Raji (cell line): ENCODE data around the gene NEB.

Source experiments
- POLR2A ChIP-seq: IDR thresholded peaks from 2 replicates; pipeline ENCODE4 v1.6.1; 2011; ENCODE audit warnings: low read depth, low read length, control low read depth; ENCODE audit not compliant: insufficient read depth

NEB gene

DNA sequence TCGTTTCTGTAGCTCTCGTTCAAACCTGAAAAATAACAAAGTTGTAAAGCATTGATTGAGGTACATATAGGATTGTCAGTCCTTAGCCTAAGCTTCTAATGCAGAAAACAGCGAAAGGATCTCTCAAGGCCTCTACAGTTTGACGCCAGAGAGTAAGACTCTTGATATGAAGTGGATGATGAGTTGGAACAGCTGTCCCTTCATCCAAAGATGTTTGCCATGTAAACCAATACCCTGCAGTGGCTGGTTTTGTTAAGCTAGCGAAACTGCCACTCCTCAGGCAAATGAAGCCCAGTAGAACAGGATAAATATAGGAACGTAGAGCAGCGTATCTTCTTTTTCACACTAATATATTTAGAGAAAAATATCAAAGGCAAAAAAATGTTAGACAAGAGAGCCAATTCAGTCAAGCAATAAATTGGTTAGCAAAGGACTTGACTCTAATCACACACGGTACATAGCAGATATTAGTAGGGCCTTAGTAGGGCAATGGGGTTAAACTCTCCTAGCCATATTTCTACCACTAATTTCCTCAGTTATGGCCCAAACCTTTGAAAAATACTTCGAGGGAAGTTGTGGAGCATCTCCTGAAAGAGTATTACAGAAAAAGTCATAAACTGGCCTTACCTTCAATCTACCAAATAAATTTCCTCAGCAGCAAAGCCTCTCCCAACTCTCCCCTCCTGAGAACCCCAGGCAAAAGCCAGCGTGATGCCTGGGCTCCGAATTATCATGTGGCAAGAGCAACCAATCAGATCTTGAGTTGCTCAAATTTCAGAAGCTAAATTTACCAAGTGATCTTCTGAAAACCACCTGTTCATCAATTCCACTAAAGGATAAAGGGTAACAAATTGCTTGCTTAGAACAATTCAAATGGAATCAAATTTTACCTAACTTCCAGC, at the start of gene NEB:
Gene NEB, minus strand, starts transcription at position 706 of the 902 bp plus-strand sequence. CDS start 1,320 bp downstream, outside the sequence.
- no peak for TF ChIP-seq POLR2A

GRCh38 chr2:151783133-151783520, 48.9 kb upstream of the NEB start:
- TF ChIP-seq POLR2A = no peak

DNA sequence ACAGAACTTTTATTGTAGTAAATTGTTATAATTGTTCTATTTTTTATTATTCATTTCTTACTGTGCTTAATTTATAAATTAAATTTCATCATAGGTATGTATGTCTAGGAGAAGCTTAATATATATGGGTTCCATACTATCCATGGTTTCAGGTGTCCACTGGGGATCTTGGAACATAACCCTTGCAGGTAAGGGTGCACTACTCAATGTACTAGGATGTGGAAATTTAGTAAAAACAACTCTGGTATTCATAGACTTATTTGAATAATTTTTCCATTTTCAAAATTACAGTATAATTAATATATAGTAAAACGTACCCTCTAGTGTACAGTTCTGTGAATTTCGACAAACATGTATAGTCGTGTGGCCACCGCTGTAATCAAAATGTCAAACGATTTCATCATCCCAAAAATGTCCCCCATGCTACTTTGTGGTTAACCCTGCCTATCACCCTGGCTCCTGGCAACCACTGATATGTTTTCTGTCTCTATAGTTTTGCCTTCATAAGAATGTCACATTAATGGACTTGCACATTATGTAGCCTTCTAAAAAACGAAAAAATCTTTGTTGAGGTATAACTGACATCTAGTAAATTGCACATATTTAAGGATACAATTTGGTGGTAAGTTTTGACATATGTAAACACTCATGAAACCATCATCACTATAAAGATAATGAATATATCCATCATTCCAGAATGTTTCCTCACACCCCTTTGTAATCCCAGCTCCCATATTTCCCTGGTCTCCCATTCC, 48.3 kb upstream of the NEB start:
- TF ChIP-seq POLR2A = no peak

GRCh38 chr2:151781642-151782041, 47.4 kb upstream of the NEB start:
- no peak for TF ChIP-seq POLR2A

GRCh38 chr2:151780938-151781337, 46.7 kb upstream of the NEB start:
- no peak for TF ChIP-seq POLR2A

DNA sequence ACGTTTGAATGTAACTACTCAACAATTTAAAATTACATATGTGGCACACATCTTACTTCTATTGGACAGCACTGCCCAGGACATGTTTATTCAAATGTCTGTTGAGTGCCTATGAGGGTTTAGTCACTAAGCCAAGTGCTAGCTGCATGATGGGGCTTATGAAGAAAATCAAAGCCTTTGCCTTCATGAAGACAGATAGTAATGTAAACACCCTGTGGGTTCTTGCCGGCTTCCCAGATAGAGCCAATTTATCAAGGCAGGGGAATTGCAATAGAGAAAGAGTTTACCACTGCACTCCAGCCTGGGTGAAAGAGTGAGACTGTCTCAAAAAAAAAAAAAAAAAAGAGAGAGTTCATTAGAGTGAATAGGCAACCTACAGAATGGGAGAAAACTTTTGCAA, 43.7 kb upstream of the NEB start:
- TF ChIP-seq POLR2A = no peak

DNA sequence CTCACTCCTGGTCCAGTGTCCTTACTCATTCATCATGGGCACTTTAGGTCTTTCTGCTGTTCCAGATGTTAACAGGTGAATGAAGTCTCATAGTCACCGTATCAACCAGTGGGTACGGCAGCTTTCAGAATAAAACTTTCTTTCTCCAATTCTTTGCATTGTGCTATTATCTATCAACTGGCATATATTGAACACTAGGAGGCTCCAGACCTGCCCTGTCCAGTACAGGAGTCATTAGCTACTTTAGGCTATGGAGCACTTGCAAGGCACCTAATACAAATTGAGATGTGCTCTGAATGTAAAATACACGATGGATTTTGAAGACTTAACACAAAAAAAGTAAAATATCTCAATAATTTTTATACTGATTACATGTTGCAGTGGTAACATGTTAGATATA, 43.2 kb upstream of the NEB start:
- TF ChIP-seq POLR2A = no peak

DNA sequence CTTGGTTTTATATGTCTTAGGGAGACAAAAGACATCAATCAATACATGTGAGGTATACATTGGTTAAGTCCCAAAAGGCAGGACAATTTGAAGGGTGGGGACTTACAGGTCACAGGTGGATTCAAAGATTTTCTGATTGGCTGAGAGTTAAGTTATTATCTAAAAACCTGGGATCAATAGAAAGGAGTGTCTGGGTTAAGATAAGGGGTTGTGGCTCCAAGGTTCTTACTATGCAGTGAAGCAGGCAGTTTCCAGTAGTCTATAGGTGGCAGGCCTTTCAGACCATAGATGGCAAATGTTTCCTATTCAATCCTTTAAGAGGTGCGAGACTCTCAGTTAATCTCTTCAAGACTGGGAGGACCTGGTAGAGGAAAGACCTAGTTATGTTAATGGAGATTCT, 42.1 kb upstream of the NEB start:
- TF ChIP-seq POLR2A = no peak

GRCh38 chr2:151775057-151775740, 40.9 kb upstream of the NEB start:
- TF ChIP-seq POLR2A = no peak

- no peak for TF ChIP-seq POLR2A
Observed at GRCh38 chr2:151774506-151774905, 40.2 kb upstream of the NEB start.

DNA sequence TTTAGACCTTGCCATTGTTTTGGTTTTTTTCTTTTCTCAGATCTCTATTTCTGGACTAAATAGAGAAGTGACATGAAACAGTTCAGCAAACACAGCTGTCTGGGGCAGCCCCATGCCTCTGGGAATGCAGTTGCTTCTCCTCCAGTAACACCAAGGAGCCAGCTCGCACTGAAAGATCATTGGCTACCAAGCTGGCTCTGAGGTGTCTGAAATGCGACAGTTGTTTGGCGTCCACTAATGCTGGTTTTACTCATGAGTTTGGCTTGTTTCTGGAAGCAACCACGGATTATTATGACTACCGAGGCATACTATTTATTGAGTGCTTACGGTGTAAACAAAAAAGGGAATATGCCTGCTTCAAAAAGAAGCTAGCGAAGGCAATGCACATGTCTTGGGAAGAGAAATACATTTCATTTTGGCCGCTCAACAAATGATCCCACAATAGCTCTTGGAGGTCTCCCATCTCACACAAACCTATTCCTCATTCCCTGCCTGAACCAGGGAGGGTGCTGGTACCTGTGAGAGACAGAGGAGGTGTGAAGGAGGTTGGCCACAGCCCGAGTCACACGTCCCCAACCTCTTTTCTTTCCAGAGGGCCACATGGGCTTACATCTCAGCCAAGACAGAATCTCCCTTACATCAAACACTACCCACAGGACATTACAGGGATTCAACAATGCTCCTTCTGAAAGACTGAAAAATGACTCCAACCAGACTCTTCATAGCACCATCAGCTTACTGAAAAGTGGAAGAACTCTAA, 37.5 kb upstream of the NEB start:
- TF ChIP-seq POLR2A = no peak

DNA sequence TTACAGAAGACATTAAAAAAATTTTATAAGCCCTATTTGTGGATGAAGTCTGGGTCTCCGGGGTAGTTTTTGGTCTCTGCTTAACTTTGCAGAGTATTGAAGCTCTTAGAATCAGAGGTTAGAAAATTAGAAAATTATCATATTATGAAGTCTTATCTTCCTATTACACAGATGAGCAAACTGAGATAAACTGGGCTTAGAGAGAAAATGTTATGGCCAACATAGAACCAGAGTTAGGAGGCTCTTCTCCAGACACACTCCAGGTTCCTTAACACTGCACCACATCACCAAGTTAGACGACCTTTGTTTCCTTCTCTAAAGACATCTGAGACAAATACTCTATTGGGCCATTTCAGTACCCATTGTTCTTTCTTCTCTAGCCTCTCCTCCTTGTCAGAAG, 36.7 kb upstream of the NEB start:
- no peak for TF ChIP-seq POLR2A

DNA sequence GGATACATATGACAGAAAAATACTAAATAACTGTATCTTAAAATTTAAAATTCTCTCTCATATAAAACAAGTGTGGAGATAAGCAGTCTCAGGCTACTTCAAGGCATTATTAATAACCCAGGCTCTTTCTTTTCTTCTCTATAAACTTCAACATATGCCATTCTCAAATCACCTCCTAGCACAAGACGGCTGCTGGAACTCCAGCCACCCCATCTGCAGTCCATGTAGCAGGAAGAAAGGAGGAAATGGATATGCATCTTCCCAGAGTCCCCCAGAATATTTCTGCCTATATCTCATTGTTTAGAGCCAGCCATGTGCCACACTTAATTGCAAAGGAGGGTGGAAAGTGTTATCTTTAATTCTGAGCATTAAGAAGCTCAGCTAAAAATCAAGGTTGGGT, 35.3 kb upstream of the NEB start:
- no peak for TF ChIP-seq POLR2A

GRCh38 chr2:151767536-151767935, 33.3 kb upstream of the NEB start:
- no peak for TF ChIP-seq POLR2A
